GM12878 (cell line): ENCODE results near the gene ARHGDIG. TPM values are rescaled to one million over a fixed set of nuclear protein-coding genes. Genes with fewer than 3 reads are reported as not detected.

ENCODE experiments used
- ATAC-seq: fragments of 200-7000 bp; cut with Tn5 transposase; 3 replicates; pipeline ENCODE4 v1.9.1; 2020; ENCODE audit warnings: mild to moderate bottlenecking, moderate library complexity
- BruUV-seq: library from RNA; stranded (reverse); fragments of 400-500 nt; replicated peaks from 2 replicates; lab custom pipeline; 2021; lab: Mats Ljungman, UMichigan
- CTCF ChIA-PET: fragments of 300-600 bp; sonication (Branson Sonifier 250); formaldehyde crosslinking; extraction: SDS; loops from one replicate; lab custom pipeline; 2021; ENCODE audit warnings: inconsistent platforms; lab: Yijun Ruan, JAX
- POLR2A ChIA-PET: fragments of 350-600 bp; formaldehyde crosslinking; extraction: SDS; loops from one replicate; lab custom pipeline; 2021; ENCODE audit warnings: inconsistent platforms; lab: Charles Lee
- RAD21 ChIA-PET: fragments of 300-600 bp; sonication (Branson Sonifier 250); formaldehyde crosslinking; loops from one replicate; lab custom pipeline; 2023; ENCODE audit warnings: antibody characterized with exemption; ENCODE audit not compliant: unreplicated experiment; lab: Charles Lee
- SMC1A ChIA-PET: fragments of 300-600 bp; sonication (Branson Sonifier 250); formaldehyde crosslinking; loops from one replicate; lab custom pipeline; 2023; ENCODE audit not compliant: unreplicated experiment, uncharacterized antibody; lab: Charles Lee
- DNase-seq: peaks from one replicate; pipeline ENCODE4 v3.0.0-alpha.2; 2011; ENCODE audit warnings: low read depth, low spot score
- FAIRE-seq: peaks from 3 replicates; lab custom pipeline; 2011; peaks lifted over from hg19 to GRCh38; lab: Jason Lieb, UNC
- H2AFZ ChIP-seq: 2 replicates; pipeline ENCODE4 v1.6.0; 2011; ENCODE audit warnings: low read depth, low read length, control low read depth; ENCODE audit not compliant: control insufficient read depth
- H3K27ac ChIP-seq: 2 replicates; pipeline ENCODE4 v1.5.1; 2011; ENCODE audit warnings: control low read depth; ENCODE audit not compliant: control insufficient read depth, insufficient read depth
- H3K27me3 ChIP-seq, 2 experiments: replicated peaks in 1 of 2; 2 replicates each; pipeline versions ENCODE4 v1.6.0 to v1.6.1; 2011; ENCODE audit warnings: low read length in 1 of 2; ENCODE audit not compliant: control insufficient read depth in 2 of 2, insufficient read depth in 2 of 2
- H3K36me3 ChIP-seq, 2 experiments: 2 replicates each; pipeline ENCODE4 v1.5.1; 2011; ENCODE audit warnings: low read length in 1 of 2; ENCODE audit not compliant: control insufficient read depth in 2 of 2, insufficient read depth in 2 of 2
- H3K4me1 ChIP-seq: 2 replicates; pipeline ENCODE4 v1.6.1; 2011; ENCODE audit warnings: mild to moderate bottlenecking, low read length, moderate library complexity, mixed read lengths; ENCODE audit not compliant: control insufficient read depth, insufficient read depth
- H3K4me2 ChIP-seq: 2 replicates; pipeline ENCODE4 v1.6.0; 2011; ENCODE audit warnings: control low read depth; ENCODE audit not compliant: control insufficient read depth, insufficient read depth
- H3K4me3 ChIP-seq: fragments of 200-600 bp; sonication (generic); 2 replicates; pipeline ENCODE4 v1.5.1; 2016
- H3K79me2 ChIP-seq: 2 replicates; pipeline ENCODE4 v1.6.0; 2011; ENCODE audit warnings: low read length; ENCODE audit not compliant: control insufficient read depth, insufficient read depth
- H3K9ac ChIP-seq: 2 replicates; pipeline ENCODE4 v1.8.0; 2011; ENCODE audit warnings: low read length, control low read depth, mixed read lengths; ENCODE audit not compliant: control insufficient read depth, insufficient read depth
- H3K9me3 ChIP-seq: replicated peaks from 3 replicates; pipeline ENCODE4 v1.5.1; 2011; ENCODE audit warnings: mild to moderate bottlenecking, low read length; ENCODE audit not compliant: control insufficient read depth, insufficient read depth
- H4K20me1 ChIP-seq: 2 replicates; pipeline ENCODE4 v1.6.0; 2011; ENCODE audit not compliant: control insufficient read depth, insufficient read depth
- CBX3 ChIP-seq: fragments of 200-600 bp; sonication (generic); IDR thresholded peaks from 2 replicates; pipeline ENCODE4 v1.6.1; 2016; ENCODE audit warnings: low read depth, borderline replicate concordance
- CEBPB ChIP-seq, 2 experiments: fragments of 150-350 bp in 1 of 2; IDR thresholded peaks; 2 replicates each; pipeline ENCODE4 v1.6.1; 2012 to 2014; ENCODE audit warnings: low read depth in 2 of 2, low read length in 2 of 2, borderline replicate concordance in 1 of 2, inconsistent platforms in 1 of 2
- CHD4 ChIP-seq: fragments of 200-600 bp; sonication (generic); IDR thresholded peaks from 2 replicates; pipeline ENCODE4 v1.6.1; 2016; ENCODE audit warnings: mild to moderate bottlenecking
- ETV6 ChIP-seq, 2 experiments: fragments of 450-650 bp in 1 of 2; IDR thresholded peaks in 1 of 2; conservative IDR thresholded peaks in 1 of 2; 2 replicates each; pipeline ENCODE4 v1.6.1; 2014; ENCODE audit warnings: antibody characterized with exemption in 1 of 2, borderline replicate concordance in 1 of 2, low read depth in 1 of 2, mild to moderate bottlenecking in 1 of 2, moderate library complexity in 1 of 2
- EZH2 ChIP-seq: IDR thresholded peaks from 2 replicates; pipeline ENCODE4 v1.6.1; 2012; ENCODE audit warnings: low read depth, mild to moderate bottlenecking, control low read depth, inconsistent platforms, low read length, borderline replicate concordance; ENCODE audit not compliant: control insufficient read depth
- IRF4 ChIP-seq: IDR thresholded peaks from 2 replicates; pipeline ENCODE4 v1.6.1; 2011; ENCODE audit warnings: low read depth, low read length
- PBX3 ChIP-seq: IDR thresholded peaks from 2 replicates; pipeline ENCODE4 v1.6.1; 2011; ENCODE audit warnings: mild to moderate bottlenecking, low read depth, low read length, moderate library complexity; ENCODE audit not compliant: insufficient replicate concordance
- RFX5 ChIP-seq: IDR thresholded peaks from 2 replicates; pipeline ENCODE4 v1.6.1; 2011; ENCODE audit warnings: low read depth, low read length, improper control_type of control experiment
- ZNF687 ChIP-seq: fragments of 450-650 bp; IDR thresholded peaks from 2 replicates; pipeline ENCODE4 v1.6.1; 2017; ENCODE audit warnings: mild to moderate bottlenecking, moderate library complexity
- WGBS: methylation state at CpG from one replicate; pipeline ENCODE4 v1.1.6; 2016; ENCODE audit warnings: low lambda C conversion rate; ENCODE audit not compliant: insufficient replicate concordance, insufficient coverage; ENCODE audit errors: missing lambda C conversion rate; 5-methylcytosine and 5-hydroxymethylcytosine counted together
- in situ Hi-C: fragments of 300-500 bp; cut with MboI; formaldehyde crosslinking; loops from 9 replicates; pipeline ENCODE4 v1.14.3; 2018; ENCODE audit warnings: mixed read lengths
- intact Hi-C: fragments of 100-400 bp; cut with micrococcal nuclease; formaldehyde crosslinking; loops from one replicate; pipeline ENCODE4 v1.14.2; 2022; ENCODE audit not compliant: unreplicated experiment
- polyA plus RNA-seq, 11 experiments: library from polyadenylated mRNA; depleted of rRNA in 4 of 11; unstranded in 6 of 11; stranded (reverse) in 5 of 11; fragments of >200 nt; fragmentation: Nextera tagmentation in 4 of 11; fragmentation: Illumina TruSeq in 1 of 11; extraction: Ambion mirVana in 4 of 11; extraction: Trizol in 1 of 11; gene quantifications; 1 replicate in 1 of 11; 2 replicates in 10 of 11; pipeline versions ENCODE4 v1.2.1 to v1.2.3, GENCODE V29; 2011 to 2016; ENCODE audit warnings: inconsistent platforms in 2 of 11, missing spikeins in 2 of 11, low read depth in 1 of 11
- total RNA-seq, 4 experiments: library from RNA; depleted of rRNA in 3 of 4; stranded (reverse); fragments of >200 nt in 3 of 4; fragmentation: Illumina TruSeq in 1 of 4; extraction: Trizol in 1 of 4; gene quantifications; 2 replicates each; pipeline versions ENCODE4 v1.2.1 to v1.2.3, GENCODE V29; 2013 to 2021
- TF ChIP-seq, protein P1 (sequence below): fragments of 150-350 bp; IDR thresholded peaks from 2 replicates; pipeline ENCODE4 v1.6.1; 2014; ENCODE audit warnings: mild to moderate bottlenecking, low read depth, low read length

Gene ARHGDIG
- total and polyA plus RNA-seq, 10 of the 15 experiments (the other 5 are each of a cell fraction or from before 2014, with no cell fraction given) = not detected

- in situ Hi-C loops (no loop called here), intact Hi-C loops (no loop called here)
- TF ChIP-seq ZNF687 (no peak), EZH2 (no peak)
- ChIA-PET SMC1A (interaction anchor here (1.0 kb wide), 1 partner anchor 69 kb away, joined by 3 read pairs; no protein-coding TSS in a partner anchor), POLR2A (interaction anchor here (0.5 kb wide), 1 partner anchor 195 kb away, joined by 10 read pairs; no protein-coding TSS in a partner anchor), CTCF (no interaction called here), RAD21 (no interaction called here)
- Histone ChIP-seq H3K27ac (no peak overlapping the region), H3K4me3 (no peak overlapping the region), H3K9ac (no peak overlapping the region), H4K20me1 (no peaks in the 10 kb centered on the region), H3K27me3 (no peaks in the 10 kb centered on the region), H3K4me2 (no peak overlapping the region), H3K4me1 (no peaks in the 10 kb centered on the region), H2AFZ (no peak overlapping the region), H3K9me3 (no peaks in the 10 kb centered on the region), H3K79me2 (no peaks in the 10 kb centered on the region), H3K36me3 (no peaks in the 10 kb centered on the region; a peak in 3 of 4 replicates)
- no peak for ATAC-seq
- DNase-seq = no peak
- 99% methylated on average over 21 of the region's 32 CpGs for WGBS
- no peak for FAIRE-seq
- BruUV-seq = no TSS peak
These were observed 17.4 kb downstream of the ARHGDIG start for GRCh38 chr16:297832-298231.

DNA sequence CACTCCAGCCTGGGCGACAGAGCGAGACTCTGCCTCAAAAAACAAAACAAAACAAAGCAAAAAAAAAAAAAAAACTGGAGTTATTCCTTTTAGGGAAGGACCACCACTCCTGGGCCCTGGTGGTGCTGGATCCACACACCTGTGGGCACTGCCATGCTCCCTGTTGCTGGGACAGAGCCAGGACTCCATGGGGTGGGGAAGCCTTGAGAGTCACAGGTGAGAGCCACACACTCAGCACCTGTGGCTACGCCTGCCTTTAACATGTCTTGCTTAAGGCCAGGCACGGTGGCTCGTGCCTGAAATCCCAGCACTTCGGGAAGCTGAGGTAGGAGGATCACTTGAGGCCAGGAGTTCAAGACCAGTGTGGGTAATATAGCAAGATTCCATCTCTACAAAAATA is 20.8 kb downstream of the ARHGDIG start:
- intact Hi-C loops = no loop called here
- Histone ChIP-seq H3K79me2 (no peaks in the 10 kb centered on the region), H3K4me1 (no peaks in the 10 kb centered on the region), H3K4me3 (no peak overlapping the region), H3K4me2 (no peak overlapping the region), H2AFZ (no peak overlapping the region), H3K9me3 (no peaks in the 10 kb centered on the region), H3K36me3 (peaks cover 3 to 6% of the 10 kb centered on the region in 2 experiments; a peak in 3 of 4 replicates), H3K9ac (no peak overlapping the region), H3K27me3 (no peaks in the 10 kb centered on the region), H4K20me1 (no peaks in the 10 kb centered on the region), H3K27ac (no peak overlapping the region)
- FAIRE-seq = no peak
- POLR2A ChIA-PET = no interaction called here
- BruUV-seq = no TSS peak
- no peak for ATAC-seq
- RAD21 ChIA-PET = no interaction called here
- DNase-seq = no peak
- WGBS = 95% methylated on average over 6 of the region's 6 CpGs
- CTCF ChIA-PET = no interaction called here
- in situ Hi-C loops = no loop called here
- SMC1A ChIA-PET = no interaction called here
- TF ChIP-seq CBX3 = no peak
- no peak for TF ChIP-seq IRF4
- TF ChIP-seq RFX5 = no peak
- no peak for TF ChIP-seq ETV6 (conservative IDR thresholded peaks at IDR 0.05 in 1 of 2, IDR thresholded peaks at IDR 0.05 in 1 of 2; ENCODE audit: borderline replicate concordance in 1 of 2, low read depth in 1 of 2)
- TF ChIP-seq, protein P1, sequence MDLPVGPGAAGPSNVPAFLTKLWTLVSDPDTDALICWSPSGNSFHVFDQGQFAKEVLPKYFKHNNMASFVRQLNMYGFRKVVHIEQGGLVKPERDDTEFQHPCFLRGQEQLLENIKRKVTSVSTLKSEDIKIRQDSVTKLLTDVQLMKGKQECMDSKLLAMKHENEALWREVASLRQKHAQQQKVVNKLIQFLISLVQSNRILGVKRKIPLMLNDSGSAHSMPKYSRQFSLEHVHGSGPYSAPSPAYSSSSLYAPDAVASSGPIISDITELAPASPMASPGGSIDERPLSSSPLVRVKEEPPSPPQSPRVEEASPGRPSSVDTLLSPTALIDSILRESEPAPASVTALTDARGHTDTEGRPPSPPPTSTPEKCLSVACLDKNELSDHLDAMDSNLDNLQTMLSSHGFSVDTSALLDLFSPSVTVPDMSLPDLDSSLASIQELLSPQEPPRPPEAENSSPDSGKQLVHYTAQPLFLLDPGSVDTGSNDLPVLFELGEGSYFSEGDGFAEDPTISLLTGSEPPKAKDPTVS = no peak
- no peak for TF ChIP-seq PBX3
- TF ChIP-seq CHD4 = no peak
- no peak for TF ChIP-seq CEBPB (IDR thresholded peaks at IDR 0.05; ENCODE audit: borderline replicate concordance in 1 of 2, low read depth in 2 of 2, low read length in 2 of 2)
